OCI-LY3 (cell line): ENCODE results near the gene FLII.
A peak's percentile ranks its signal among the peaks of the same experiment; 100 is the strongest.
"Not testable (repeated sequence)": the region's sequence is repeated elsewhere in the genome, so short reads cannot be mapped to it uniquely, and the experiment has no call there.

ENCODE experiments used
- H2AFZ ChIP-seq: fragments of 200-600, 300-600 bp; shearing (Covaris generic); 2 replicates; pipeline ENCODE4 v1.6.0; 2014; ENCODE audit warnings: antibody characterized with exemption, low read depth, low read length
- H3K27ac ChIP-seq: fragments of 200-600, 300-600 bp; sonication (generic); 2 replicates; pipeline ENCODE4 v1.5.1; 2014; ENCODE audit warnings: mild to moderate bottlenecking, low read length, moderate library complexity, mixed read lengths
- H3K27me3 ChIP-seq: fragments of 200-600, 300-600 bp; sonication (generic); 2 replicates; pipeline ENCODE4 v1.6.1; 2014; ENCODE audit warnings: low read depth, low read length, mixed read lengths
- H3K36me3 ChIP-seq: fragments of 200-600, 300-600 bp; sonication (generic); replicated peaks from 2 replicates; pipeline ENCODE3; 2014; ENCODE audit warnings: low read depth, low read length, mixed read lengths
- H3K4me1 ChIP-seq: fragments of 300-600, 200-600 bp; sonication (generic); 2 replicates; pipeline ENCODE4 v1.6.1; 2014; ENCODE audit warnings: low read length, mixed read lengths
- H3K4me2 ChIP-seq: fragments of 200-600, 300-600 bp; sonication (generic); 2 replicates; pipeline ENCODE4 v1.6.1; 2014; ENCODE audit warnings: low read length, mixed read lengths
- H3K4me3 ChIP-seq: fragments of 300-600, 200-600 bp; sonication (generic); 2 replicates; pipeline ENCODE4 v1.5.1; 2014; ENCODE audit warnings: antibody characterized with exemption, mild to moderate bottlenecking, low read length, moderate library complexity
- H3K79me2 ChIP-seq: fragments of 300-600, 200-600 bp; shearing (Covaris generic); 2 replicates; pipeline ENCODE4 v1.6.1; 2014; ENCODE audit warnings: mild to moderate bottlenecking, low read length, mixed read lengths
- H3K9ac ChIP-seq: fragments of 300-600, 200-600 bp; shearing (Covaris generic); 2 replicates; pipeline ENCODE4 v1.6.0; 2014; ENCODE audit warnings: mild to moderate bottlenecking, low read length, moderate library complexity
- H3K9me3 ChIP-seq: fragments of 200-600, 300-600 bp; shearing (Covaris generic); 2 replicates; pipeline ENCODE4 v1.6.1; 2014; ENCODE audit warnings: low read length, mixed read lengths; ENCODE audit not compliant: insufficient read depth
- H4K20me1 ChIP-seq: fragments of 200-600, 300-600 bp; sonication (generic); 2 replicates; pipeline ENCODE4 v1.6.1; 2016; ENCODE audit warnings: low read length, mixed read lengths; ENCODE audit not compliant: insufficient read depth
- EZH2phosphoT487 ChIP-seq: fragments of 200-600 bp; shearing (Covaris generic); IDR thresholded peaks from 2 replicates; pipeline ENCODE4 v1.6.1; 2018; ENCODE audit warnings: antibody characterized with exemption, mixed run types, low read depth
- TF ChIP-seq, protein P1 (sequence below): fragments of 200-600, 300-600 bp; sonication (generic); IDR thresholded peaks from 2 replicates; pipeline ENCODE4 v1.5.1; 2014; ENCODE audit warnings: antibody characterized with exemption, low read length, low read depth

Gene FLII

DNA sequence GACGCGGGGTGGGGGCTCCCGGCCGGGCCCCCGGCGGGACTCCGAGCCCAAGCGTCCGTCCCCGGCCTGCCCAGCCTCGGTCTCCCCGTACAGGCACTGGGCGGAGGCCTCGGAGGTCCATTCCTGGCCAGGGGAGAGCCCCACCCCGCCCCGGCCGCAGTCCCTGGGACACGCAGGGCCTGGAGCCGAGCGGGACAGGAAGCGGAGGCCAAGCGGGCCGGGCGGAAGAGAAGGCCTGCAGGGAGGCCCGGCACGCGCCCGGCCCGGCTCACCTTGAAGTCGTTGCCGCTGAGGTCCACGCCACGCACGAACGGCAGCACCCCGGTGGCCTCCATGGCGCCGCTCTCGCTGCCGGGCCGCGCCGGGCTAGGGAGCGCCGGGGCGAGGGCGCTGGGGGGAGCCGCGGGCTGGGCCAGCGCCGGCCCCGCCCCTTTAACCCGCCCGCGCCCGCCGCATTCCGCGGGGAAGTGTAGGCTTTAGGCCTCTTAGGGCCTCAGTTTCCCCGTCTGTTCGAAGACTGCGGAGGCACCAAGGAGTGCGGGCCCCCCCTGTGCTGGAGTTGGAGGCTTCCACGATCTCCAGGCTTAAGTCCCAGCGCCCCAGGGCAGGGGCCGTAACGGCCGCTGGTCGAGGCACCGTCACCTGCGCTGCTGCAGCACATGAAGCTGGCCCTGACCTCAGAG, at the start of gene FLII:
FLII (minus strand) TSS at position 383 of the 683 bp plus-strand sequence; CDS start at position 335, 48 bp downstream.
- peak within 1 kb of the TSS; percentile 88 for H3K4me3 ChIP-seq
- TF ChIP-seq EZH2phosphoT487, result no peak
- TF ChIP-seq, protein P1, sequence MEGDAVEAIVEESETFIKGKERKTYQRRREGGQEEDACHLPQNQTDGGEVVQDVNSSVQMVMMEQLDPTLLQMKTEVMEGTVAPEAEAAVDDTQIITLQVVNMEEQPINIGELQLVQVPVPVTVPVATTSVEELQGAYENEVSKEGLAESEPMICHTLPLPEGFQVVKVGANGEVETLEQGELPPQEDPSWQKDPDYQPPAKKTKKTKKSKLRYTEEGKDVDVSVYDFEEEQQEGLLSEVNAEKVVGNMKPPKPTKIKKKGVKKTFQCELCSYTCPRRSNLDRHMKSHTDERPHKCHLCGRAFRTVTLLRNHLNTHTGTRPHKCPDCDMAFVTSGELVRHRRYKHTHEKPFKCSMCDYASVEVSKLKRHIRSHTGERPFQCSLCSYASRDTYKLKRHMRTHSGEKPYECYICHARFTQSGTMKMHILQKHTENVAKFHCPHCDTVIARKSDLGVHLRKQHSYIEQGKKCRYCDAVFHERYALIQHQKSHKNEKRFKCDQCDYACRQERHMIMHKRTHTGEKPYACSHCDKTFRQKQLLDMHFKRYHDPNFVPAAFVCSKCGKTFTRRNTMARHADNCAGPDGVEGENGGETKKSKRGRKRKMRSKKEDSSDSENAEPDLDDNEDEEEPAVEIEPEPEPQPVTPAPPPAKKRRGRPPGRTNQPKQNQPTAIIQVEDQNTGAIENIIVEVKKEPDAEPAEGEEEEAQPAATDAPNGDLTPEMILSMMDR, result no peak
- no peaks in the 10 kb centered on the region for H3K9me3 ChIP-seq
- no peaks in the 10 kb centered on the region for H3K36me3 ChIP-seq
- peak within 1 kb of the TSS; percentile 40 for H3K27ac ChIP-seq
- H3K4me2 ChIP-seq, result peak within 1 kb of the TSS; percentile 77
- H3K79me2 ChIP-seq, result peaks cover 12% of the 10 kb centered on the region; the same call in 1 of the 2 replicates
- H3K9ac ChIP-seq, result peak within 1 kb of the TSS; percentile 78
- H3K27me3 ChIP-seq, result no peaks in the 10 kb centered on the region
- no peaks in the 10 kb centered on the region for H4K20me1 ChIP-seq
- H3K4me1 ChIP-seq, result peaks cover 10% of the 10 kb centered on the region
- peak within 1 kb of the TSS; percentile 60 for H2AFZ ChIP-seq

GRCh38 chr17:18303206-18303605, 44.7 kb upstream of the FLII start:
- not testable (repeated sequence) for H3K27me3 ChIP-seq, H3K79me2 ChIP-seq, H4K20me1 ChIP-seq, H2AFZ ChIP-seq, H3K36me3 ChIP-seq, H3K4me2 ChIP-seq, H3K4me1 ChIP-seq, H3K4me3 ChIP-seq, H3K9ac ChIP-seq, H3K9me3 ChIP-seq, H3K27ac ChIP-seq

DNA sequence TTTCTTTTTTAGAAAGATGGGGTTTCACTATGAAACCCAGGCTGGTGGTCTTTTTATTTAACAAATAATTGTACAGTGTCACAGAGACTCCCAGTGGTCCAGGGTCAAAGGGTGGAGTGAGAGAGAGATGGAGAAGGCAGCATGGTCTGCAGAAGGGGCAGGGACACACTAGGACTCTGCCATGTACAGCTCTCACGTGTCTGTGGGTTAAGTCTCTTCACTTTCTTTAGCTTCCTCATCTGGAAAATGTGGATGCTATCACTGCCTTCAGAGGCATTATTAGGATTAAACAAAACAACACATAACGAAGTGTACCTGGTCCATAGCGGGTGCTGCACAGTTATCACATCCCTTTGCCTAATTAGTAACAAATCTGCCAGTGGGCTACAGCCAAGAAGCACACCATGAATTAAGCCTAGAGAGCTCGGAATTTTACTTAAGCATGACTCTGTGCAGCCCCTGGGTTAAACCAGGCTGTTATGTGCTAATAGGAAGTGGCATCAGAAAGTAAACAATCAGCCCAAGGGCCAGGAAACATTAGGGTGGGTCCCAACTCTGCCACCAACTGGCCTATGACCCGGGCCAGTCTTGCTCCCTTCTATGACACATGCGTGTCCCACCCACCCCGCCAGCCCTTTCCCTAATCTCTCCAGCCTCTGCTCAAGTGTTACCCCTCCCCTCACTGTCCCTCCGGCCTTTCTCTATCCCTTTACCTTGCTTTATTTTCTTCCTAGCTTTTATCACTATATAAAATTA, 42.4 kb upstream of the FLII start:
- no peak overlapping the region for H3K9ac ChIP-seq
- H4K20me1 ChIP-seq, result no peaks in the 10 kb centered on the region
- TF ChIP-seq, protein P1, result no peak
- TF ChIP-seq EZH2phosphoT487, result no peak
- no peaks in the 10 kb centered on the region for H3K9me3 ChIP-seq
- no peaks in the 10 kb centered on the region for H3K36me3 ChIP-seq
- no peaks in the 10 kb centered on the region for H3K27me3 ChIP-seq
- H3K4me1 ChIP-seq, result peaks cover 16% of the 10 kb centered on the region
- no peak overlapping the region for H2AFZ ChIP-seq
- H3K27ac ChIP-seq, result no peak overlapping the region
- H3K79me2 ChIP-seq, result no peaks in the 10 kb centered on the region
- H3K4me3 ChIP-seq, result no peak overlapping the region
- H3K4me2 ChIP-seq, result no peak overlapping the region

DNA sequence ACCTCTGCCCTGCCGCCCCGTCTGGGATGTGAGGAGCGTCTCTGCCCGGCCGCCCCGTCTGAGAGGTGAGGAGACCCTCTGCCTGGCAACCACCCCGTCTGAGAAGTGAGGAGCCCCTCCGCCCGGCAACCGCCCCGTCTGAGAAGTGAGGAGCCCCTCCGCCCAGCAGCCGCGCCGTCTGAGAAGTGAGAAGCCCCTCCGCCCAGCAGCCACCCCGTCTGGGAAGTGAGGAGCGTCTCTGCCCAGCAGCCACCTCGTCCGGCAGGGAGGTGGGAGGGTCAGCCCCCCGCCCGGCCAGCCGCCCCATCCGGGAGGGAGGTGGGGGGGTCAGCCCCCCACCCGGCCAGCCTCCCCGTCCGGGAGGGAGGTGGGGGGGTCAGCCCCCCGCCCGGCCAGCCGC, 39.5 kb upstream of the FLII start:
- H3K4me1 ChIP-seq, result peaks cover 14% of the 10 kb centered on the region
- not testable (repeated sequence) for H3K9me3 ChIP-seq, H4K20me1 ChIP-seq

More for the DNA sequence above, 39.5 kb upstream of the FLII start:
- H3K9ac ChIP-seq, H3K27me3 ChIP-seq, H3K36me3 ChIP-seq, H2AFZ ChIP-seq, H3K4me2 ChIP-seq, H3K27ac ChIP-seq, H3K4me3 ChIP-seq, H3K79me2 ChIP-seq: not testable (repeated sequence)
